Astrocyte of the spinal cord (primary cell): Measurements from ENCODE around the gene GOLGA1.
A peak's percentile ranks its signal among the peaks of the same experiment; 100 is the strongest.
"Not testable (repeated sequence)": the region's sequence is repeated elsewhere in the genome, so short reads cannot be mapped to it uniquely, and the experiment has no call there.

Source experiments
- DNase-seq: peaks from one replicate; pipeline ENCODE4 v3.0.0; 2011; ENCODE audit warnings: low read depth, low spot score
- H3K4me3 ChIP-seq: 2 replicates; pipeline ENCODE4 v1.5.1; 2011; ENCODE audit warnings: low read depth, mild to moderate bottlenecking, low read length, moderate library complexity
- CTCF ChIP-seq: IDR thresholded peaks from 2 replicates; pipeline ENCODE4 v1.5.1; 2012; ENCODE audit warnings: low read depth, mild to moderate bottlenecking, low read length, inconsistent platforms
- in situ Hi-C: cut with HindIII; loops from 2 replicates; pipeline ENCODE4 v1.10.0; 2017; ENCODE audit warnings: low sequenced_read_pairs

Gene GOLGA1

GRCh38 chr9:124852121-124852828, 88.6 kb downstream of the GOLGA1 start:
- TF ChIP-seq CTCF = no peak
- in situ Hi-C loops = no loop called here
- peak overlapping the region; percentile 44 for H3K4me3 ChIP-seq

GRCh38 chr9:124849801-124850200, 91.1 kb downstream of the GOLGA1 start:
- DNase-seq = peak; percentile 69
- H3K4me3 ChIP-seq = no peak overlapping the region
- no peak for TF ChIP-seq CTCF
- in situ Hi-C loops = no loop called here

More at GRCh38 chr9:124852121-124852828, 88.6 kb downstream of the GOLGA1 start:
- no peak for DNase-seq

- in situ Hi-C loops = no loop called here
- no peak for DNase-seq
- TF ChIP-seq CTCF = no peak
- H3K4me3 ChIP-seq = no peak overlapping the region
These were observed 93.9 kb downstream of the GOLGA1 start for GRCh38 chr9:124846969-124847368.

GRCh38 chr9:124846467-124846866, 94.4 kb downstream of the GOLGA1 start:
- in situ Hi-C loops, DNase-seq, H3K4me3 ChIP-seq: not testable (repeated sequence)

- in situ Hi-C loops = no loop called here
These were observed 96.6 kb downstream of the GOLGA1 start for GRCh38 chr9:124844291-124844690.

GRCh38 chr9:124843456-124844034, 97.3 kb downstream of the GOLGA1 start:
- TF ChIP-seq CTCF = no peak
- DNase-seq = peak; percentile 69
- no peak overlapping the region for H3K4me3 ChIP-seq
- in situ Hi-C loops = no loop called here

More at GRCh38 chr9:124844291-124844690, 96.6 kb downstream of the GOLGA1 start:
- H3K4me3 ChIP-seq = no peak overlapping the region
- DNase-seq = no peak
- TF ChIP-seq CTCF = no peak

GRCh38 chr9:124841075-124841821, 99.6 kb downstream of the GOLGA1 start:
- H3K4me3 ChIP-seq = no peak overlapping the region
- no peak for DNase-seq
- no peak for TF ChIP-seq CTCF
- in situ Hi-C loops = no loop called here
